HG02943 (cell line): ENCODE measurements around the gene LMX1A.

Experiments used
- ATAC-seq: cut with Tn5 transposase; IDR thresholded peaks from one replicate; pipeline ENCODE4 v1.9.1; 2021; ENCODE audit warnings: mild to moderate bottlenecking, low read depth, moderate library complexity; ENCODE audit not compliant: unreplicated experiment

LMX1A gene

GRCh38 chr1:165369255-165369848 lies 12.8 kb upstream of the LMX1A start:
- ATAC-seq: no peak

GRCh38 chr1:165367375-165367993 lies 11.0 kb upstream of the LMX1A start:
- peak; percentile 71 for ATAC-seq

- ATAC-seq: no peak
These were observed 8.8 kb upstream of the LMX1A start for GRCh38 chr1:165365341-165365740.

GRCh38 chr1:165364568-165365133 lies 8.1 kb upstream of the LMX1A start:
- ATAC-seq: no peak

GRCh38 chr1:165356876-165357275 lies 361 bp upstream of the LMX1A start:
- ATAC-seq: no peak

- ATAC-seq: no peak
These were observed 1.2 kb downstream of the LMX1A start for GRCh38 chr1:165355139-165355976.

GRCh38 chr1:165354739-165355138 lies 1.8 kb downstream of the LMX1A start:
- ATAC-seq: no peak

GRCh38 chr1:165353731-165354671 lies 2.5 kb downstream of the LMX1A start:
- ATAC-seq: no peak

GRCh38 chr1:165352442-165353293 lies 3.8 kb downstream of the LMX1A start:
- no peak for ATAC-seq

GRCh38 chr1:165351863-165352441 lies 4.6 kb downstream of the LMX1A start:
- no peak for ATAC-seq

GRCh38 chr1:165350840-165351239 lies 5.7 kb downstream of the LMX1A start:
- no peak for ATAC-seq

GRCh38 chr1:165345502-165345901 lies 11.0 kb downstream of the LMX1A start:
- ATAC-seq: no peak

- no peak for ATAC-seq
These were observed 11.8 kb downstream of the LMX1A start for GRCh38 chr1:165344736-165345135.

GRCh38 chr1:165344198-165344597 lies 12.3 kb downstream of the LMX1A start:
- no peak for ATAC-seq

- ATAC-seq: no peak
These were observed 13.9 kb downstream of the LMX1A start for GRCh38 chr1:165342587-165342986.

GRCh38 chr1:165342168-165342567 lies 14.3 kb downstream of the LMX1A start:
- ATAC-seq: no peak

- ATAC-seq: no peak
These were observed 17.4 kb downstream of the LMX1A start for GRCh38 chr1:165339164-165339563.

GRCh38 chr1:165330483-165330882 lies 26.0 kb downstream of the LMX1A start:
- ATAC-seq: no peak

GRCh38 chr1:165329104-165329503 lies 27.4 kb downstream of the LMX1A start:
- no peak for ATAC-seq
